Urinary bladder (tissue), 4 donors: ENCODE data around the gene ARHGAP24. TPM values are rescaled to one million over a fixed set of nuclear protein-coding genes. Genes with fewer than 3 reads are reported as not detected.

ENCODE experiments used
- DNase-seq: peaks from one replicate; pipeline ENCODE4 v3.0.0-alpha.2; 2015; ENCODE audit errors: extremely low spot score
- H3K27ac ChIP-seq: one replicate; pipeline ENCODE4 v1.5.1; 2013; ENCODE audit warnings: low read depth, mild to moderate bottlenecking, moderate library complexity
- H3K36me3 ChIP-seq: one replicate; pipeline ENCODE4 v1.6.1; 2013; ENCODE audit warnings: mild to moderate bottlenecking, moderate library complexity; ENCODE audit not compliant: insufficient read depth
- H3K4me1 ChIP-seq: one replicate; pipeline ENCODE4 v1.6.1; 2013; ENCODE audit warnings: mild to moderate bottlenecking, moderate library complexity; ENCODE audit not compliant: insufficient read depth
- H3K4me3 ChIP-seq: one replicate; pipeline ENCODE4 v1.5.1; 2013; ENCODE audit warnings: low read depth, low read length
- WGBS: extraction: QIAGEN DNeasy Blood & Tissue Kit; methylation state at CpG from one replicate; pipeline ENCODE4 v1.1.7; 2013; 5-methylcytosine and 5-hydroxymethylcytosine counted together
- polyA plus RNA-seq: library from polyadenylated mRNA; stranded (reverse); fragments of 200-250 nt; gene quantifications from one replicate; pipeline ENCODE4 v1.2.3, GENCODE V29; 2013
- total RNA-seq: library from RNA; depleted of rRNA; stranded (reverse); fragments of >200 nt; gene quantifications from one replicate; pipeline ENCODE4 v1.2.3, GENCODE V29; 2014
- donor health status: healthy with polysubstance abuse.
- donor health status: healthy.

ARHGAP24 gene
- total and polyA plus RNA-seq, 2 donors: 17.5 to 81.0 TPM

- no peak for DNase-seq
- 82% methylated on average over 4 of the region's 4 CpGs for WGBS
- Histone ChIP-seq H3K4me1 (no peaks in the 10 kb centered on the region), H3K4me3 (no peak overlapping the region), H3K27ac (no peak overlapping the region), H3K36me3 (no peaks in the 10 kb centered on the region)
These were observed 280.3 kb downstream of the ARHGAP24 start for GRCh38 chr4:85755285-85755684.

- Histone ChIP-seq H3K36me3 (no peaks in the 10 kb centered on the region), H3K27ac (no peak overlapping the region), H3K4me3 (no peak overlapping the region), H3K4me1 (peaks cover 2% of the 10 kb centered on the region)
- no peak for DNase-seq
- WGBS: 69% methylated on average over 3 of the region's 3 CpGs
These were observed 282.0 kb downstream of the ARHGAP24 start for GRCh38 chr4:85756938-85757337.

DNA sequence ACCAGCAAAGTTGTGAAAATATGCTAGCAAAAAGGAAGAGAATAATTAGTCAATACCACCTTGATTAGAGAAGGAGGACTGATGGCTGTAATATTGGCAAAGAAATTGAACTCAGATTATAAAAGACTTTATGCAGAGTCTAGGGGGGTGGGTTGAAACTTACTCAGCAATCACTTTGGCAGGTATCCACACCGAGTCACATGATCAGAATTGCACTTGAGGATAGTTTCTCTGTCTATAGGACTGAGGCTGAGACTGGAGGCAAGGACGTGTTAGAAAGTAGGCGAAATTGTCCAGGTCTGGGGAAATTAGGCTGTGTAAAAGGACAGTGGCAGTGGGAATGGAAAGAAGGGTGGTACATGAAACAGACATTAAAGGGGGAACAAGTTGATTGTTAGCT, 284.4 kb downstream of the ARHGAP24 start:
- Histone ChIP-seq H3K27ac (no peak overlapping the region), H3K4me3 (no peak overlapping the region), H3K4me1 (peaks cover 2% of the 10 kb centered on the region), H3K36me3 (no peaks in the 10 kb centered on the region)
- WGBS: 96% methylated on average over 3 of the region's 3 CpGs
- DNase-seq: no peak

GRCh38 chr4:85760511-85760910, 285.6 kb downstream of the ARHGAP24 start:
- H3K4me1 ChIP-seq: peaks cover 2% of the 10 kb centered on the region
- no peak for DNase-seq
- no peaks in the 10 kb centered on the region for H3K36me3 ChIP-seq
- H3K27ac ChIP-seq: no peak overlapping the region
- no peak overlapping the region for H3K4me3 ChIP-seq
- WGBS: 62% methylated on average over 4 of the region's 4 CpGs

- Histone ChIP-seq H3K4me3 (no peak overlapping the region), H3K36me3 (no peaks in the 10 kb centered on the region), H3K27ac (no peak overlapping the region), H3K4me1 (peaks cover 2% of the 10 kb centered on the region)
- WGBS: 31% methylated on average over 7 of the region's 7 CpGs
- no peak for DNase-seq
These were observed 287.0 kb downstream of the ARHGAP24 start for GRCh38 chr4:85761803-85762528.

DNA sequence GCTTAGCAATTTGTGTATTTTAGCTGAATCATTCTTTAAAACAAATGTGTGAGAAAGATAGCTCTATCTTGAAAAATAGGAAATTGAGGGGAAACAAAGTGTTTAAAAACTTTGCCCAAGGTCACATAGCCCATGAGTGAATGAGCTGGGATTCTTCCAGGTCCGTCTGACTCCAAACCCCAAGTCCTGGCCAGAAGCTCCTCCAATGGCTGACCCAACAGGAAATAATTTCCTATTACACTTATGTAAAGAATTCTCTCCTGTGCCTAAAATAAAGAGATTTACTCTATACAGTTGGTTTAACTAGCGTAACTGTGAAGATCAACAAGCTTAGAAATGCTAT, 287.6 kb downstream of the ARHGAP24 start:
- H3K36me3 ChIP-seq: no peaks in the 10 kb centered on the region
- WGBS: 53% methylated on average over 2 of the region's 2 CpGs
- H3K4me3 ChIP-seq: no peak overlapping the region
- peaks cover 2% of the 10 kb centered on the region for H3K4me1 ChIP-seq
- no peak for DNase-seq
- H3K27ac ChIP-seq: no peak overlapping the region

DNA sequence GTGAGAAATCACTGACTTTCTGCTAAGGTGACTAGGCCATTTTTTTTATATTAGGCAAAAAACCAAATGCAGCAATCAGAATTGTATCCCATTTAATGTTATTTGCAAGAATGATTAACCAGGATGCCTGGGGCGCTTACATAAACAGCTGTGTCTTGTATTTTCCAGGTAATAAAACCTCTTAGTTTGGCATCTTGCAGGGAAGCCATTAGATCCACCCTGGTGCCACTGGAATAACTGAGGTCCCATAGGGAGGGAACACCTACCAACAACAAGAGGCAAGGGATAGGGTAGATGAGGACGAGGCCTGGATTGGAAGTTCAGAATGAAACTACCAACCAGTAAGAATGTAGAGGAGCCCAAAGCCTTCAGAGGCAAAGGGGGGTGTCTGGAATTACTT, 288.3 kb downstream of the ARHGAP24 start:
- 44% methylated on average over 2 of the region's 2 CpGs for WGBS
- peaks cover 2% of the 10 kb centered on the region for H3K4me1 ChIP-seq
- H3K4me3 ChIP-seq: no peak overlapping the region
- DNase-seq: no peak
- H3K36me3 ChIP-seq: no peaks in the 10 kb centered on the region
- no peak overlapping the region for H3K27ac ChIP-seq

DNA sequence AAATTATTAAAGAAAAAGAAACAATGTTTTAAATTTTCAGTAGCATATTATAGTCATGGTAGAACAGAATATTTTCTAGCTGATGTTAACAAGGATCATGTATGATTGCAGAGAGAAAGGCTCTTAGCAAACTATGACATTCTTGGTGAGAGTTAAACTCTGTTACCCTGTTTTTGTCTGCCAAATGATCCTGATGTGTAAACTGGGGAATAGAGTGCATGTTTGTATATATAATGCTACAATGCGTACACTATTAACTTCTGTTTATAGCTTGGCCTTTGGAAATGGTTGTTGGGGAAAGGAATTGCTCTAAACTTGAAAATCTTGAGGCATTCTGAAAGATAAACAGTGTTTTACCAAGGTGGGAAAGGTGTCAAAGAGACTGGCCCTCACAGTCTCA, 292.7 kb downstream of the ARHGAP24 start:
- no peaks in the 10 kb centered on the region for H3K36me3 ChIP-seq
- WGBS: 75% methylated on average over 1 of the region's 1 CpG
- H3K4me3 ChIP-seq: no peak overlapping the region
- no peak for DNase-seq
- no peaks in the 10 kb centered on the region for H3K4me1 ChIP-seq
- H3K27ac ChIP-seq: no peak overlapping the region

GRCh38 chr4:85769009-85769408, 294.1 kb downstream of the ARHGAP24 start:
- 91% methylated on average over 2 of the region's 2 CpGs for WGBS
- Histone ChIP-seq H3K4me1 (no peaks in the 10 kb centered on the region), H3K27ac (no peak overlapping the region), H3K4me3 (no peak overlapping the region), H3K36me3 (no peaks in the 10 kb centered on the region)
- DNase-seq: no peak

- no peaks in the 10 kb centered on the region for H3K36me3 ChIP-seq
- H3K4me3 ChIP-seq: no peak overlapping the region
- DNase-seq: no peak
- H3K27ac ChIP-seq: no peak overlapping the region
- 55% methylated on average over 1 of the region's 1 CpG for WGBS
- no peaks in the 10 kb centered on the region for H3K4me1 ChIP-seq
These were observed 297.5 kb downstream of the ARHGAP24 start for GRCh38 chr4:85772470-85772869.

- no peak for DNase-seq
- 94% methylated on average over 1 of the region's 1 CpG for WGBS
- no peak overlapping the region for H3K4me3 ChIP-seq
- H3K27ac ChIP-seq: no peak overlapping the region
- H3K36me3 ChIP-seq: no peaks in the 10 kb centered on the region
- H3K4me1 ChIP-seq: no peaks in the 10 kb centered on the region
These were observed 298.4 kb downstream of the ARHGAP24 start for GRCh38 chr4:85773372-85773771.

DNA sequence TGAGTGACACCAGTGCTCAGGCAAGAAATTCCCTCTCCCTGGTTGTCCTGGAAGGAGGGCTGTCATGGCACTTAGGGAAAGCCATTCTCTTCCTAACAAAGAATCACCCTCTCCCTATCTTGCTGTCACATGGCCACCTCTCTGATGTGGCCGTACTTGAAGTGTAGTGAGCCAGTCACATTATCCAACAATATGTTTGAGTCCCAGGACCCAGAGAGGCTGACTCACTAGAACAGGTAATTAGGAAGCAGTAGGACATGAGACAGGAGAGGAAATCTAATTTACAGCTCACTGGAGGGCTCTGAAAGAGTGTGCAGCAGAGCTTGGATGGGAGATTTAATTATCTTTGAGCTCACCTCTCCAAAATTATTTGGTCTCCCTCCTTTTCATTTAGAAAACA, 299.1 kb downstream of the ARHGAP24 start:
- Histone ChIP-seq H3K4me1 (no peaks in the 10 kb centered on the region), H3K36me3 (no peaks in the 10 kb centered on the region), H3K4me3 (no peak overlapping the region), H3K27ac (no peak overlapping the region)
- no peak for DNase-seq
- WGBS: 89% methylated on average over 1 of the region's 1 CpG

DNA sequence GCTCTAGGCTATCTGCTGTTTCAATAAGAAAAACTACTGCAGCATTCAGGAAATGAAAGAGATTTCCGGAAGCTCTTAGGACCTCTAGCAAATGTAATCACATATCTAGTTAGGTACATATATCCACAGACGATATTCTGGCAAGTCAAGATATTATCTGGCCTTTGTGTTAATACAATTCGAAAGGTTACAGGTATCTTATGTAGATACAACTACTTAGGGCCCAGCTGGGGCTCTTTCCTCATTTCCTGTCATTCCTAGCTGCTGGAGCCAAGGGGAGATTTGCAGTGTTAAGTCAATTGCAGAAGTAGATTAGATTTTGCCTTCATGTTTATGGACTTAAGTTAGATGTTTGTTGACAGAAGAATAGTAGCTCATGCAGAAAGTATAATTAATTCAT, 299.5 kb downstream of the ARHGAP24 start:
- H3K36me3 ChIP-seq: no peaks in the 10 kb centered on the region
- H3K27ac ChIP-seq: no peak overlapping the region
- H3K4me1 ChIP-seq: no peaks in the 10 kb centered on the region
- WGBS: 73% methylated on average over 3 of the region's 3 CpGs
- DNase-seq: no peak
- no peak overlapping the region for H3K4me3 ChIP-seq

GRCh38 chr4:85776096-85776495, 301.1 kb downstream of the ARHGAP24 start:
- WGBS: 66% methylated on average over 2 of the region's 2 CpGs
- Histone ChIP-seq H3K36me3 (no peaks in the 10 kb centered on the region), H3K4me1 (no peaks in the 10 kb centered on the region), H3K4me3 (no peak overlapping the region), H3K27ac (no peak overlapping the region)
- DNase-seq: no peak

DNA sequence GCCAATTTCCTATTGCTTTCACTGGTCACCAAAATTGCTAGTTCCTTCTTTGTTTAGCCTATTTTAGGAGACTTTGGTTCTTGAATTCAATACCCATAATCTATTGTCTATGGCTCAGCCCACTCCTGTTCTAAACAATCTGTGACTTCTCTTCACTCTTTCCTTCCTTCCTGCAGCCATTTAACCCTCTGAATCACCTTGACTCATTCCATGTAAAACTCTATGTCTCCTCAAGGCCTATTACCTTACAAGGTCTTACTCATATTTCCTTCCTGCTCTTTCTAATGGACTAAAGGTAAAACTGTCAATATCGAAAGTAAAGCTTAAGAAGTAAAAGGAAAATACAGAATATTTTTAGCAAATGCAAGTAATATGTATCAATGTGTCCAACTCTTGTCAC, 301.6 kb downstream of the ARHGAP24 start:
- no peaks in the 10 kb centered on the region for H3K36me3 ChIP-seq
- H3K4me3 ChIP-seq: no peak overlapping the region
- no peak overlapping the region for H3K27ac ChIP-seq
- DNase-seq: no peak
- H3K4me1 ChIP-seq: no peaks in the 10 kb centered on the region
- WGBS: 82% methylated on average over 1 of the region's 1 CpG
